22Rv1 (cell line): ENCODE results near the gene ZBTB48.

ENCODE experiments used
- ZFX ChIP-seq: fragments of 450-650 bp; IDR thresholded peaks from 2 replicates; pipeline ENCODE4 v1.6.1; 2017; ENCODE audit warnings: antibody characterized with exemption, borderline replicate concordance
- TF ChIP-seq, protein P1 (sequence below): fragments of 450-650 bp; IDR thresholded peaks from 2 replicates; pipeline ENCODE4 v1.5.1; 2017; ENCODE audit warnings: mild to moderate bottlenecking

DNA sequence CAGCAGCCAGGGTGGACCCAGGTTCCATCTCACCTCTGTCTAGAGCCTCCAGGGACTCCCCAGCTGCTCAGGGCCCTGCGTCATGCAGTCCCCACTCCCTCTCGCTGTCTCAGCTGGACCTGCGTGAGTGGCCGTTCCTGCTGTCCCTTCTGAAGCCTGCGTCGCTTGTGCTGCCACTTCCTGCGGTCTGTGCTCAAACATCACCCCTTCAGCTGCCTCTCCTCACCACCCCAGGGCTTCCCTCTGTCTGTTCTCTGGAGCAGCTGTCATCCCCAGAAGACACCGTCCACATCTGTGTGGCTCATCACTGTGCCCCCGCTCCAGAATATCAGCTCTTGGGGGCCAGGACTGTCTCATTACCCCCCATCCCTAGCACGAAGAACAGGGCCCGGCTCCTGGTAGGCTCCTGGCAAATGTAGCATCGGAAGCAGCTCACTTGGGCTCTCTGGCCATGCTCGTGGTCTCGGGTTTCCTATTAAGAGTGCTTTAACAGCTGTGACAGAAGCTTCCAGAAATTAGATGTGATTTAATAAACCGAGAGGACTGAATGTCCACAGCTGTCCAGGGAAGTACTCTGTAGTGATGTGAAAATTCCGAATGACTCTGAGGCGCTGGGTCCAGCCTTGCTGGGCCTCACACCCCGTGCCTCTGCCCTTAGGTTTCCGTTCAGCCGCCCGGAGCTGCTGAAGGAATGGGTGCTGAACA is 48.2 kb downstream of the ZBTB48 start:
- TF ChIP-seq, protein P1, sequence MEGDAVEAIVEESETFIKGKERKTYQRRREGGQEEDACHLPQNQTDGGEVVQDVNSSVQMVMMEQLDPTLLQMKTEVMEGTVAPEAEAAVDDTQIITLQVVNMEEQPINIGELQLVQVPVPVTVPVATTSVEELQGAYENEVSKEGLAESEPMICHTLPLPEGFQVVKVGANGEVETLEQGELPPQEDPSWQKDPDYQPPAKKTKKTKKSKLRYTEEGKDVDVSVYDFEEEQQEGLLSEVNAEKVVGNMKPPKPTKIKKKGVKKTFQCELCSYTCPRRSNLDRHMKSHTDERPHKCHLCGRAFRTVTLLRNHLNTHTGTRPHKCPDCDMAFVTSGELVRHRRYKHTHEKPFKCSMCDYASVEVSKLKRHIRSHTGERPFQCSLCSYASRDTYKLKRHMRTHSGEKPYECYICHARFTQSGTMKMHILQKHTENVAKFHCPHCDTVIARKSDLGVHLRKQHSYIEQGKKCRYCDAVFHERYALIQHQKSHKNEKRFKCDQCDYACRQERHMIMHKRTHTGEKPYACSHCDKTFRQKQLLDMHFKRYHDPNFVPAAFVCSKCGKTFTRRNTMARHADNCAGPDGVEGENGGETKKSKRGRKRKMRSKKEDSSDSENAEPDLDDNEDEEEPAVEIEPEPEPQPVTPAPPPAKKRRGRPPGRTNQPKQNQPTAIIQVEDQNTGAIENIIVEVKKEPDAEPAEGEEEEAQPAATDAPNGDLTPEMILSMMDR = no peak
- TF ChIP-seq ZFX = no peak
